Measurements from ENCODE around the gene TMEM132D.

Gene TMEM132D

GRCh38 chr12:129570796-129571400, 332.9 kb downstream of the TMEM132D start:
- no peak overlapping the region for H3K4me3 ChIP-seq (IDR thresholded peaks at IDR 0.05; ENCODE audit: insufficient read depth, low read depth, low read length)
- no peak for TF ChIP-seq CTCF (conservative IDR thresholded peaks at IDR 0.05; ENCODE audit: low read depth, low read length)
- no peak overlapping the region for H3K9ac ChIP-seq
- no peaks in the 10 kb centered on the region for H3K27me3 ChIP-seq (ENCODE audit: insufficient read depth, low read depth)
- no peak overlapping the region for H3K27ac ChIP-seq
- no peak overlapping the region for H2AFZ ChIP-seq (ENCODE audit: low read depth)
- no peaks in the 10 kb centered on the region for H3K79me2 ChIP-seq (ENCODE audit: insufficient read depth, low read depth)
- H3K36me3 ChIP-seq (ENCODE audit: insufficient read depth) = no peaks in the 10 kb centered on the region
- H3K4me2 ChIP-seq = no peak overlapping the region
- peaks cover 22% of the 10 kb centered on the region for H3K4me1 ChIP-seq (ENCODE audit: low read depth, poor library complexity, severe bottlenecking)
- H4K20me1 ChIP-seq (ENCODE audit: insufficient read depth) = no peaks in the 10 kb centered on the region

DNA sequence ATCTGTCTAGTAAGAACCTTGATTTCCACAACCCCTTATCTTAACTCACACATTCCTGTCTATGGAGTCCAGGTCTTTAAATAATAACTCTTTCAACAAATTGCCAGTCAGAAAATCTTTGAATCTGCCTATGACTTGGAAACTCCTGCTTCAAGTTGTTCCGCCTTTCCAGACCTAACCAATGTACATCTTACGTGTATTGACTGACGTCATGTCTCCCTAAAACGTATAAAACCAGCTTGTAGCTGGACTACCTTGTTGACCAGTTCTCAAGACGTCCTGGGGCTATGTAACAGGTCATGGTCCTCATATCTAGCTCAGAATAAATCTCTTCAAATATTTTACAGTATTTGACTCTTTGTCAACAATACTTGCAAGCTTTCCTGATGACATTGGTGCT, 337.0 kb downstream of the TMEM132D start:
- Histone ChIP-seq H3K4me1 (ENCODE audit: low read depth, poor library complexity, severe bottlenecking) (peaks cover 63% of the 10 kb centered on the region), H3K27me3 (ENCODE audit: insufficient read depth, low read depth) (no peaks in the 10 kb centered on the region), H3K36me3 (ENCODE audit: insufficient read depth) (no peaks in the 10 kb centered on the region), H3K79me2 (ENCODE audit: insufficient read depth, low read depth) (no peaks in the 10 kb centered on the region), H3K4me2 (no peak overlapping the region; the same call in 1 of the 2 replicates), H3K9ac (no peak overlapping the region), H4K20me1 (ENCODE audit: insufficient read depth) (no peaks in the 10 kb centered on the region), H3K27ac (no peak overlapping the region), H2AFZ (ENCODE audit: low read depth) (no peak overlapping the region), H3K4me3 (IDR thresholded peaks at IDR 0.05; ENCODE audit: insufficient read depth, low read depth, low read length) (no peak overlapping the region)
- TF ChIP-seq CTCF (conservative IDR thresholded peaks at IDR 0.05; ENCODE audit: low read depth, low read length) = no peak

GRCh38 chr12:129564768-129565167, 339.1 kb downstream of the TMEM132D start:
- Histone ChIP-seq H3K27me3 (ENCODE audit: insufficient read depth, low read depth) (no peaks in the 10 kb centered on the region), H3K4me1 (ENCODE audit: low read depth, poor library complexity, severe bottlenecking) (peaks cover 81% of the 10 kb centered on the region), H3K27ac (peak overlapping the region; percentile 99), H3K4me2 (peak overlapping the region; percentile 92), H3K36me3 (ENCODE audit: insufficient read depth) (no peaks in the 10 kb centered on the region), H3K4me3 (IDR thresholded peaks at IDR 0.05; ENCODE audit: insufficient read depth, low read depth, low read length) (no peak overlapping the region), H2AFZ (ENCODE audit: low read depth) (peak overlapping the region; percentile 36; the same call in 1 of the 2 replicates), H3K79me2 (ENCODE audit: insufficient read depth, low read depth) (no peaks in the 10 kb centered on the region), H3K9ac (peak overlapping the region; percentile 70; the same call in 1 of the 2 replicates), H4K20me1 (ENCODE audit: insufficient read depth) (no peaks in the 10 kb centered on the region)
- TF ChIP-seq CTCF (conservative IDR thresholded peaks at IDR 0.05; ENCODE audit: low read depth, low read length) = no peak

GRCh38 chr12:129563266-129563665, 340.6 kb downstream of the TMEM132D start:
- H3K36me3 ChIP-seq (ENCODE audit: insufficient read depth) = no peaks in the 10 kb centered on the region
- no peaks in the 10 kb centered on the region for H3K27me3 ChIP-seq (ENCODE audit: insufficient read depth, low read depth)
- H3K9ac ChIP-seq = peak overlapping the region; percentile 70; the same call in 1 of the 2 replicates
- H3K79me2 ChIP-seq (ENCODE audit: insufficient read depth, low read depth) = no peaks in the 10 kb centered on the region
- H2AFZ ChIP-seq (ENCODE audit: low read depth) = no peak overlapping the region; the same call in 1 of the 2 replicates
- H3K27ac ChIP-seq = peak overlapping the region; percentile 99
- H3K4me2 ChIP-seq = peak overlapping the region; percentile 92
- H3K4me3 ChIP-seq (IDR thresholded peaks at IDR 0.05; ENCODE audit: insufficient read depth, low read depth, low read length) = no peak overlapping the region
- no peak for TF ChIP-seq CTCF (conservative IDR thresholded peaks at IDR 0.05; ENCODE audit: low read depth, low read length)
- peaks cover 79% of the 10 kb centered on the region for H3K4me1 ChIP-seq (ENCODE audit: low read depth, poor library complexity, severe bottlenecking)
- H4K20me1 ChIP-seq (ENCODE audit: insufficient read depth) = no peaks in the 10 kb centered on the region
